Measurements from ENCODE around the gene CYTH1.
A peak's percentile ranks its signal among the peaks of the same experiment; 100 is the strongest.

Gene CYTH1

GRCh38 chr17:78693346-78694083, 88.6 kb downstream of the CYTH1 start:
- Mint-ChIP-seq H3K4me3 (no peak overlapping the region), H3K9me3 (no peaks in the 10 kb centered on the region), H3K27me3 (ENCODE audit: low read depth) (no peaks in the 10 kb centered on the region), H3K4me1 (ENCODE audit: low read depth) (no peaks in the 10 kb centered on the region), H3K27ac (no peak overlapping the region), H3K36me3 (ENCODE audit: low read depth) (peaks cover 86% of the 10 kb centered on the region)
- no peak for DNase-seq (ENCODE audit: low spot score)

- peaks cover 86% of the 10 kb centered on the region for H3K36me3 Mint-ChIP-seq (ENCODE audit: low read depth)
- H3K4me3 Mint-ChIP-seq, result no peak overlapping the region
- H3K27me3 Mint-ChIP-seq (ENCODE audit: low read depth), result no peaks in the 10 kb centered on the region
- DNase-seq (ENCODE audit: low spot score), result no peak
- no peak overlapping the region for H3K27ac Mint-ChIP-seq
- H3K4me1 Mint-ChIP-seq (ENCODE audit: low read depth), result no peaks in the 10 kb centered on the region
- H3K9me3 Mint-ChIP-seq, result no peaks in the 10 kb centered on the region
Observed at GRCh38 chr17:78692460-78693010, 89.5 kb downstream of the CYTH1 start.

- Mint-ChIP-seq H3K27ac (peak overlapping the region; percentile 55), H3K9me3 (no peaks in the 10 kb centered on the region), H3K27me3 (ENCODE audit: low read depth) (no peaks in the 10 kb centered on the region), H3K4me1 (ENCODE audit: low read depth) (peaks cover 3% of the 10 kb centered on the region), H3K36me3 (ENCODE audit: low read depth) (peaks cover 73% of the 10 kb centered on the region), H3K4me3 (no peak overlapping the region)
- DNase-seq (ENCODE audit: low spot score), result no peak
Observed at GRCh38 chr17:78689029-78689428, 93.0 kb downstream of the CYTH1 start.

- peaks cover 3% of the 10 kb centered on the region for H3K4me1 Mint-ChIP-seq (ENCODE audit: low read depth)
- peaks cover 71% of the 10 kb centered on the region for H3K36me3 Mint-ChIP-seq (ENCODE audit: low read depth)
- no peak overlapping the region for H3K4me3 Mint-ChIP-seq
- no peak overlapping the region for H3K27ac Mint-ChIP-seq
- no peaks in the 10 kb centered on the region for H3K27me3 Mint-ChIP-seq (ENCODE audit: low read depth)
- DNase-seq (ENCODE audit: low spot score), result no peak
- H3K9me3 Mint-ChIP-seq, result no peaks in the 10 kb centered on the region
Observed at GRCh38 chr17:78687944-78688343, 94.1 kb downstream of the CYTH1 start.

- no peak for DNase-seq (ENCODE audit: low spot score)
- no peaks in the 10 kb centered on the region for H3K9me3 Mint-ChIP-seq
- no peaks in the 10 kb centered on the region for H3K27me3 Mint-ChIP-seq (ENCODE audit: low read depth)
- H3K4me3 Mint-ChIP-seq, result no peak overlapping the region
- H3K4me1 Mint-ChIP-seq (ENCODE audit: low read depth), result peaks cover 3% of the 10 kb centered on the region
- no peak overlapping the region for H3K27ac Mint-ChIP-seq
- H3K36me3 Mint-ChIP-seq (ENCODE audit: low read depth), result peaks cover 68% of the 10 kb centered on the region
Observed at GRCh38 chr17:78687125-78687524, 94.9 kb downstream of the CYTH1 start.

- no peak overlapping the region for H3K4me3 Mint-ChIP-seq
- peaks cover 68% of the 10 kb centered on the region for H3K36me3 Mint-ChIP-seq (ENCODE audit: low read depth)
- no peaks in the 10 kb centered on the region for H3K9me3 Mint-ChIP-seq
- no peak for DNase-seq (ENCODE audit: low spot score)
- no peak overlapping the region for H3K27ac Mint-ChIP-seq
- H3K27me3 Mint-ChIP-seq (ENCODE audit: low read depth), result no peaks in the 10 kb centered on the region
- peaks cover 4% of the 10 kb centered on the region for H3K4me1 Mint-ChIP-seq (ENCODE audit: low read depth)
Observed at GRCh38 chr17:78684026-78684425, 98.0 kb downstream of the CYTH1 start.

GRCh38 chr17:78683408-78683961, 98.6 kb downstream of the CYTH1 start:
- H3K9me3 Mint-ChIP-seq, result no peaks in the 10 kb centered on the region
- H3K4me1 Mint-ChIP-seq (ENCODE audit: low read depth), result peaks cover 4% of the 10 kb centered on the region
- no peak for DNase-seq (ENCODE audit: low spot score)
- H3K27me3 Mint-ChIP-seq (ENCODE audit: low read depth), result no peaks in the 10 kb centered on the region
- H3K27ac Mint-ChIP-seq, result no peak overlapping the region
- H3K36me3 Mint-ChIP-seq (ENCODE audit: low read depth), result peaks cover 64% of the 10 kb centered on the region
- no peak overlapping the region for H3K4me3 Mint-ChIP-seq

GRCh38 chr17:78682363-78682762, 99.7 kb downstream of the CYTH1 start:
- Mint-ChIP-seq H3K27me3 (ENCODE audit: low read depth) (no peaks in the 10 kb centered on the region), H3K9me3 (no peaks in the 10 kb centered on the region), H3K27ac (no peak overlapping the region), H3K4me3 (no peak overlapping the region), H3K36me3 (ENCODE audit: low read depth) (peaks cover 61% of the 10 kb centered on the region), H3K4me1 (ENCODE audit: low read depth) (peaks cover 4% of the 10 kb centered on the region)
- no peak for DNase-seq (ENCODE audit: low spot score)

GRCh38 chr17:78680436-78680835, 101.6 kb downstream of the CYTH1 start:
- no peak for DNase-seq (ENCODE audit: low spot score)
- no peaks in the 10 kb centered on the region for H3K9me3 Mint-ChIP-seq
- H3K27me3 Mint-ChIP-seq (ENCODE audit: low read depth), result no peaks in the 10 kb centered on the region
- peaks cover 1% of the 10 kb centered on the region for H3K4me1 Mint-ChIP-seq (ENCODE audit: low read depth)
- H3K4me3 Mint-ChIP-seq, result no peak overlapping the region
- H3K27ac Mint-ChIP-seq, result no peak overlapping the region
- peaks cover 65% of the 10 kb centered on the region for H3K36me3 Mint-ChIP-seq (ENCODE audit: low read depth)

- Mint-ChIP-seq H3K27me3 (ENCODE audit: low read depth) (no peaks in the 10 kb centered on the region), H3K4me3 (no peak overlapping the region), H3K4me1 (ENCODE audit: low read depth) (peaks cover 1% of the 10 kb centered on the region), H3K27ac (no peak overlapping the region), H3K9me3 (no peaks in the 10 kb centered on the region), H3K36me3 (ENCODE audit: low read depth) (peaks cover 67% of the 10 kb centered on the region)
- no peak for DNase-seq (ENCODE audit: low spot score)
Observed at GRCh38 chr17:78679495-78680395, 102.3 kb downstream of the CYTH1 start.

GRCh38 chr17:78678711-78679110, 103.4 kb downstream of the CYTH1 start:
- Mint-ChIP-seq H3K36me3 (ENCODE audit: low read depth) (peaks cover 65% of the 10 kb centered on the region), H3K9me3 (no peaks in the 10 kb centered on the region), H3K27ac (no peak overlapping the region), H3K4me1 (ENCODE audit: low read depth) (peaks cover 1% of the 10 kb centered on the region), H3K27me3 (ENCODE audit: low read depth) (no peaks in the 10 kb centered on the region), H3K4me3 (no peak overlapping the region)
- DNase-seq (ENCODE audit: low spot score), result no peak

GRCh38 chr17:78678222-78678557, 103.9 kb downstream of the CYTH1 start:
- Mint-ChIP-seq H3K36me3 (ENCODE audit: low read depth) (peaks cover 67% of the 10 kb centered on the region), H3K27me3 (ENCODE audit: low read depth) (no peaks in the 10 kb centered on the region), H3K4me3 (no peak overlapping the region), H3K27ac (no peak overlapping the region), H3K9me3 (no peaks in the 10 kb centered on the region), H3K4me1 (ENCODE audit: low read depth) (peaks cover 1% of the 10 kb centered on the region)
- no peak for DNase-seq (ENCODE audit: low spot score)

GRCh38 chr17:78677303-78678221, 104.5 kb downstream of the CYTH1 start:
- H3K9me3 Mint-ChIP-seq, result no peaks in the 10 kb centered on the region
- H3K4me3 Mint-ChIP-seq, result no peak overlapping the region
- H3K36me3 Mint-ChIP-seq (ENCODE audit: low read depth), result peaks cover 67% of the 10 kb centered on the region
- no peaks in the 10 kb centered on the region for H3K27me3 Mint-ChIP-seq (ENCODE audit: low read depth)
- DNase-seq (ENCODE audit: low spot score), result no peak
- H3K4me1 Mint-ChIP-seq (ENCODE audit: low read depth), result peaks cover 1% of the 10 kb centered on the region
- H3K27ac Mint-ChIP-seq, result no peak overlapping the region

Data from T-helper 2 cell treated with Interferon-gamma antibody and Interleukin-4, amounts not matched to agents 5 μg/mL and 100 μg/mL, for 36 hours (primary cell).